Fibroblast of pulmonary artery (primary cell): ENCODE data around the gene MYO5A.

Source experiments
- DNase-seq: peaks from one replicate; pipeline ENCODE4 v3.0.0-alpha.2; 2010; ENCODE audit warnings: low read depth
- H3K4me3 ChIP-seq: replicated peaks from 2 replicates; pipeline ENCODE4 v1.5.1; 2011; ENCODE audit warnings: low read depth, mild to moderate bottlenecking, control low read depth, low read length, moderate library complexity
- CTCF ChIP-seq: IDR thresholded peaks from 2 replicates; pipeline ENCODE4 v1.5.1; 2011; ENCODE audit warnings: mild to moderate bottlenecking, control low read depth, low read length, inconsistent platforms; ENCODE audit errors: missing control alignments

The MYO5A gene

GRCh38 chr15:52428297-52428696, 100.4 kb downstream of the MYO5A start:
- peak; percentile 28 for DNase-seq
- no peak for TF ChIP-seq CTCF

GRCh38 chr15:52427804-52428203, 100.9 kb downstream of the MYO5A start:
- H3K4me3 ChIP-seq = no peak overlapping the region
- peak; percentile 74 for DNase-seq
- TF ChIP-seq CTCF = no peak

More at GRCh38 chr15:52428297-52428696, 100.4 kb downstream of the MYO5A start:
- no peak overlapping the region for H3K4me3 ChIP-seq

- DNase-seq = no peak
- no peak for TF ChIP-seq CTCF
Measured at GRCh38 chr15:52424856-52425431, 103.7 kb downstream of the MYO5A start.

GRCh38 chr15:52423852-52424251, 104.8 kb downstream of the MYO5A start:
- TF ChIP-seq CTCF = no peak
- H3K4me3 ChIP-seq = no peak overlapping the region
- peak; percentile 11 for DNase-seq

More at GRCh38 chr15:52424856-52425431, 103.7 kb downstream of the MYO5A start:
- no peak overlapping the region for H3K4me3 ChIP-seq

- DNase-seq = no peak
Measured at GRCh38 chr15:52422001-52422400, 106.7 kb downstream of the MYO5A start.

GRCh38 chr15:52421029-52421428, 107.7 kb downstream of the MYO5A start:
- H3K4me3 ChIP-seq = no peak overlapping the region
- no peak for TF ChIP-seq CTCF
- DNase-seq = no peak

More at GRCh38 chr15:52422001-52422400, 106.7 kb downstream of the MYO5A start:
- TF ChIP-seq CTCF = no peak
- no peak overlapping the region for H3K4me3 ChIP-seq

- H3K4me3 ChIP-seq = no peak overlapping the region
- DNase-seq = no peak
- no peak for TF ChIP-seq CTCF
Measured at GRCh38 chr15:52419494-52419893, 109.2 kb downstream of the MYO5A start.
